Left ventricle myocardium inferior (tissue), 1 donor: ENCODE measurements around the gene LHX1. TPM values are rescaled to one million over a fixed set of nuclear protein-coding genes. Genes with fewer than 3 reads are reported as not detected.

ENCODE experiments used
- DNase-seq: peaks from one replicate; pipeline ENCODE4 v3.0.0-alpha.2; 2020
- H3K27ac ChIP-seq: fragments of 200-600 bp; replicated peaks from 2 replicates; pipeline ENCODE4 v1.8.0; 2021
- H3K27me3 ChIP-seq: fragments of 200-600 bp; 2 replicates; pipeline ENCODE4 v1.8.0; 2021; ENCODE audit warnings: low read depth
- H3K36me3 ChIP-seq: fragments of 200-600 bp; 2 replicates; pipeline ENCODE4 v1.8.0; 2021
- H3K4me1 ChIP-seq: fragments of 200-600 bp; 2 replicates; pipeline ENCODE4 v1.8.0; 2021
- H3K4me3 ChIP-seq: fragments of 200-600 bp; 2 replicates; pipeline ENCODE4 v1.8.0; 2021; ENCODE audit warnings: mild to moderate bottlenecking, moderate library complexity
- H3K9me3 ChIP-seq: fragments of 200-600 bp; replicated peaks from 2 replicates; pipeline ENCODE4 v1.8.0; 2021
- intact Hi-C: fragments of 100-400 bp; cut with micrococcal nuclease; formaldehyde crosslinking; loops from one replicate; pipeline ENCODE4 v1.11.0; 2022
- total RNA-seq: library from RNA; stranded (reverse); fragmentation: NEBNext Ultra II Directional; extraction: Animal tissue kit (Norgen Biotek cat#: 25700); gene quantifications from one replicate; pipeline ENCODE4 v1.2.1, GENCODE V29; 2021
- TF ChIP-seq, protein P1 (sequence below): fragments of 200-600 bp; IDR thresholded peaks from 2 replicates; pipeline ENCODE4 v1.8.0; 2021; ENCODE audit warnings: antibody characterized with exemption, mild to moderate bottlenecking, borderline replicate concordance
- donor health status: DM: no; HTN: yes; CAD: no; lungs with severe emphysema.

The LHX1 gene
- total RNA-seq, 1 donor from 2014 or later = not detected

DNA sequence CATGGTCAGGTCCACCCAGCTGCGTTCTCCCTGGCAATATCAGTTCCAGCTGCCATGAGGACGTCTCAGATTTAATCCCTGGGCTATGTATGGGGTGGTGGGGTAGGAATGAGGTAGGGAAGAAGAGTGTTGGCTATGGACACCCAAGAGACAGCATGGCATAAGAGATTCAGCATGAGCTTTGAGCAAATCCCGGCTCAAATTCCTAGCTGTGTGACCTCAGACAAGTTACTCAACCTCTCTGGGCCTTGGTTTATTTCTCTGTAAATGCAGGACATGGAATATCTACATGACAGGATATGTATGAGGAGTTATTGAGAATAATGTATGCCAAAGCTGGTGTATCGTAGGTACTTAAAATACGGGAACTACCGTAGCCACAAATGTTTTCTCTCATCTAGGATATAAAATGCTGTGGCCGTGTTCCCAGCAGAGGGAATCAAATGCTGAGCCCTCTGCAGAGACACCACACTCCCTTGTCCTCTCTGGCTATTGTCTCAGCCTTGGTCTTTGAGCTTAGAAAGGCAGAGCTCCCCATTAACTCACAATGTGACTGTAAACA, 17.8 kb upstream of the LHX1 start:
- DNase-seq = no peak
- Histone ChIP-seq H3K27me3 (peaks cover 83% of the 10 kb centered on the region), H3K9me3 (no peaks in the 10 kb centered on the region), H3K36me3 (no peaks in the 10 kb centered on the region), H3K4me3 (no peak overlapping the region), H3K27ac (no peak overlapping the region), H3K4me1 (no peaks in the 10 kb centered on the region)
- TF ChIP-seq, protein P1, sequence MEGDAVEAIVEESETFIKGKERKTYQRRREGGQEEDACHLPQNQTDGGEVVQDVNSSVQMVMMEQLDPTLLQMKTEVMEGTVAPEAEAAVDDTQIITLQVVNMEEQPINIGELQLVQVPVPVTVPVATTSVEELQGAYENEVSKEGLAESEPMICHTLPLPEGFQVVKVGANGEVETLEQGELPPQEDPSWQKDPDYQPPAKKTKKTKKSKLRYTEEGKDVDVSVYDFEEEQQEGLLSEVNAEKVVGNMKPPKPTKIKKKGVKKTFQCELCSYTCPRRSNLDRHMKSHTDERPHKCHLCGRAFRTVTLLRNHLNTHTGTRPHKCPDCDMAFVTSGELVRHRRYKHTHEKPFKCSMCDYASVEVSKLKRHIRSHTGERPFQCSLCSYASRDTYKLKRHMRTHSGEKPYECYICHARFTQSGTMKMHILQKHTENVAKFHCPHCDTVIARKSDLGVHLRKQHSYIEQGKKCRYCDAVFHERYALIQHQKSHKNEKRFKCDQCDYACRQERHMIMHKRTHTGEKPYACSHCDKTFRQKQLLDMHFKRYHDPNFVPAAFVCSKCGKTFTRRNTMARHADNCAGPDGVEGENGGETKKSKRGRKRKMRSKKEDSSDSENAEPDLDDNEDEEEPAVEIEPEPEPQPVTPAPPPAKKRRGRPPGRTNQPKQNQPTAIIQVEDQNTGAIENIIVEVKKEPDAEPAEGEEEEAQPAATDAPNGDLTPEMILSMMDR = no peak
- intact Hi-C loops = no loop called here

DNA sequence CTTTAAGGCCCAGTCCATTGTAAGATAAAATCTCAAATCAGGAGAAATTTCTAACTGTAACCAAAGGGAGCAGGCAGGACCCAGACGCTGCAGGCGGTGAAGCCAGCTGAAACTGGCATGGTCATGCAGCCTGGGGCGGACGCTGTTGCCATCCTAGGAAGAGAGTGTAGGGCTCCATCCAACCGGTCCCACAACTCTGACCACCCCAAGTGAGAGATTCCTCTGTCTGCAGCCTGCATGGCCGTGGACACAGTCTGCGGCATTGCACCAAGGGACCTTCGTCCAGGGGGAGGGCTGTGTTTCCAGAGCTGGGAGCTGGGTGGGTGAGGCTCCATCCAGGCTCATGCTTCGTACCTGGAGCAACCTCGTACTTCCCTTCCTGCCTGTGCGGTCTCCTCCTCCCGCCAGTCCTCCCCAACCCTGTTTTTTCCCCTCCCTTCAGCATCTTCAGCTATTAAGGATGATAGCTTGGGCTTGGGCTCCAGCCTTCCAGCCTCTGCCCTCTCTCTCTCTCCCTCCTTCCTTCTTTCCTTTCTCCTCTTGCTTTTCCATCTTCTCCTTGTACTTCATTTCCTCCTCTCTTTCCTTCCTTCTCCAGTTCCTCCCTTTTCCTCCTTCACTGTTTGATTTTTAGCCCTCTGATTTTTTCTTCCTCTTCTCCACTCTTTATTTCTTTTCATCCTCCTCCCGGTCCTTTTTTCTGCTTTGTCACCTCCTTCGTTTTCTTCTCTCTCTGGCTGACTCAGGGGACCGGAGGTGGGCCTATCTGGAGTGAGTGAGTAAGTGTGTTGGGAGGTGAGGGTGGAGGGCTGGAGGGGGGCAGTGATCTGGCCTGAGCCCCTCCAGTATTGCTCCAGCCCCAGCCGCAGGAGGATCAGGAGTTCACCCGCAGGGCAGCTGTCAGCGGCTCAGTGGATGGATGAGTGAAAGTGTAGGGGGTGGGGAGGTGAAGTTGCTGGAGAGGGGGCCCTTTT, 17.0 kb upstream of the LHX1 start:
- no peak for DNase-seq
- Histone ChIP-seq H3K27ac (no peak overlapping the region), H3K9me3 (no peaks in the 10 kb centered on the region), H3K27me3 (peaks cover 83% of the 10 kb centered on the region), H3K4me3 (no peak overlapping the region), H3K36me3 (no peaks in the 10 kb centered on the region), H3K4me1 (no peaks in the 10 kb centered on the region)
- TF ChIP-seq, protein P1 = no peak
- intact Hi-C loops = no loop called here

DNA sequence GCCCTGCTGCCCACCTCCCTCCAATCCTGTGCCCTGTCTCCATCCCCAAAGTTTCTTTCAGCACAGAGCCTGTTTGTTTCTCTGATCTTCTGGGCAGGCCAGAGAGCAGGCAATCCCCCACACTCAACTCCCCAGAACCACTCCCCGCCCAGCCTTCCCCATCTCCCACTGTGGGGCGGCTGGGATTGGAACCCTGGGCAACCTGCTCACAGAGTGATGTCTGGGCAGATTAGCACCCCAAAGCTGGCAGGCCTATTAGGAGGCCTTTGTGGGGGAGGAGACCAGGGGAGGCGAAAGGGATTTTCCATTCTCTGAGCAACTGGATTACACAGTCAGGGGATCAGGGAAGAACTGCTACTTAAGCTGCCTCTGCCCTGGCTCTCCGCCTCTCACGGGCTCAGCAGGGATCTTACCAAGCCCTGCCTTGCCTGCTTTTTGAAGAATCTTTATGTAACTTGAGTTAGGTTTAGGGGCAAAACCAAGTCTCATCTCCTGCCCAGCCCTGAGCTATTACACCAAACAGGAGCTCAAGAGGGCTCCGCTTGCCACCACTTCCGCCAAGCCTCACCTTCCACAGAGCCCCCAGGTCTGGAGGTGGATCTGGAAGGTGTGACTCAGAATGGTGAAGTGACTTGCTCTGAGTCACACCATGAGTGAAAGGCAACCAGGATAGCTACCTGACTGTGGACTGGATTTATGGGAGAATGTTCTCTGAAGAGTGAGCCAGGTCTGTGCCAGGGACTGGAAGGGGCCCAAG, 16.0 kb upstream of the LHX1 start:
- no peaks in the 10 kb centered on the region for H3K9me3 ChIP-seq

DNA sequence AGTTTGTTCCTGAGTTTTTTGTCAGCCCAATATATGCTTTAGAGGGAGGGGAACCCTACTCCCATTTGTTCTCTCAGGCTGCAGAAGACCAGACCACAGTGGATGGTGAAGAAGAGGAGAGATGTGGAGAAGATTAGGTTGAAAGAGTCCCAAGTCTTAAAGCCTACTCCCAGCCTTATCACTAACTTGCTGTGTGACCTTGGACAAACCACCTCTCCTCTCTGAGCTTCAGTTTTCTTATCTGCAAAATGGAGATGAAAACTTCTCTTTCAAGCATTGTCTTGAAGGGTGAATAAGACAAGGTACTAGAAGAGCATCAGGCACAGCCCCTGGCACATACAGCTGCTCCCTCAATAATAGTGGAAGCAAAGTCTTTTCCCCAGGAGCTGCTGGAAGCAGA, 15.1 kb upstream of the LHX1 start:
- no peak overlapping the region for H3K27ac ChIP-seq
- no peaks in the 10 kb centered on the region for H3K9me3 ChIP-seq
- intact Hi-C loops = no loop called here
- H3K27me3 ChIP-seq = peaks cover 95% of the 10 kb centered on the region
- DNase-seq = no peak
- no peak overlapping the region for H3K4me3 ChIP-seq
- TF ChIP-seq, protein P1 = no peak
- no peaks in the 10 kb centered on the region for H3K36me3 ChIP-seq
- no peaks in the 10 kb centered on the region for H3K4me1 ChIP-seq

More for the DNA sequence above, 16.0 kb upstream of the LHX1 start:
- H3K27ac ChIP-seq = no peak overlapping the region
- intact Hi-C loops = no loop called here
- no peaks in the 10 kb centered on the region for H3K36me3 ChIP-seq
- no peak overlapping the region for H3K4me3 ChIP-seq
- TF ChIP-seq, protein P1 = no peak
- peaks cover 87% of the 10 kb centered on the region for H3K27me3 ChIP-seq
- DNase-seq = no peak
- no peaks in the 10 kb centered on the region for H3K4me1 ChIP-seq

DNA sequence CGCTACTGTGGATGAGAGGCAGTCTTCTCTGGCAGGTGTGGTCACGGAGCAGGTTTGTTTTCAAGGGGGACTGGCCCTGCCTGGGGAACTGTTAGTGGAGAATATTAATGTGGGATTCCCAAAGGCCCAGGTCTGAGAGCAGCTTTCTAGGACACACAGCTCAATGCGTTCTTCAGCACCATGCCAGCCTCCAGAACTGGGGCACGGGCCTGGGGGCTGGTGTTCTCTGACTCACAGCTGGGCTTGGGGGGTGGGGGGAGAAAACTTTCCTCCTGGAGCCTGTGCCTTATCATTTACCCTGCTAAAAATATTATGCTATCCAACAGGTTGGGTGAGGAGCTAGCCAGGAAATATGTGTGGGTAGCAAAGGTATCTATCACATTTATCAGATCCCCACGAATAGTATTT, 13.5 kb upstream of the LHX1 start:
- Histone ChIP-seq H3K9me3 (no peaks in the 10 kb centered on the region), H3K4me3 (no peak overlapping the region), H3K27ac (no peak overlapping the region), H3K27me3 (peaks cover 100% of the 10 kb centered on the region), H3K4me1 (peaks cover 6% of the 10 kb centered on the region), H3K36me3 (no peaks in the 10 kb centered on the region)
- intact Hi-C loops = no loop called here
- DNase-seq = no peak
- TF ChIP-seq, protein P1 = no peak
